Activated CD8-positive, alpha-beta memory T cell treated with anti-CD3 and anti-CD28 coated beads for 1 hour (primary cell): ENCODE results near the gene DLGAP1.
"Not testable (repeated sequence)": the region's sequence is repeated elsewhere in the genome, so short reads cannot be mapped to it uniquely, and the experiment has no call there.

ENCODE experiments used
- DNase-seq, 2 donors: peaks; one replicate each; pipeline ENCODE4 v3.0.0-alpha.2; 2020; ENCODE audit warnings: low read depth in 1 of 2; ENCODE audit errors: extremely low read depth in 1 of 2

Gene DLGAP1

GRCh38 chr18:4391859-4392258 lies 63.2 kb downstream of the DLGAP1 start:
- no peak for DNase-seq

GRCh38 chr18:4385876-4386275 lies 69.2 kb downstream of the DLGAP1 start:
- DNase-seq: no peak

- DNase-seq: no peak
These were observed 70.2 kb downstream of the DLGAP1 start for GRCh38 chr18:4384932-4385331.

GRCh38 chr18:4374564-4374963 lies 80.5 kb downstream of the DLGAP1 start:
- DNase-seq: no peak

- DNase-seq: no peak
These were observed 85.4 kb downstream of the DLGAP1 start for GRCh38 chr18:4369705-4370104.

- no peak for DNase-seq
These were observed 94.8 kb downstream of the DLGAP1 start for GRCh38 chr18:4360221-4360715.

GRCh38 chr18:4358618-4359017 lies 96.5 kb downstream of the DLGAP1 start:
- no peak for DNase-seq

GRCh38 chr18:4357579-4357978 lies 97.5 kb downstream of the DLGAP1 start:
- DNase-seq: no peak

GRCh38 chr18:4356929-4357328 lies 98.2 kb downstream of the DLGAP1 start:
- no peak for DNase-seq

- DNase-seq: no peak
These were observed 101.2 kb downstream of the DLGAP1 start for GRCh38 chr18:4353853-4354418.

- no peak for DNase-seq
These were observed 102.2 kb downstream of the DLGAP1 start for GRCh38 chr18:4352746-4353551.

GRCh38 chr18:4351005-4351404 lies 104.1 kb downstream of the DLGAP1 start:
- DNase-seq: no peak

- no peak for DNase-seq
These were observed 119.7 kb downstream of the DLGAP1 start for GRCh38 chr18:4335386-4335785.

GRCh38 chr18:4333043-4333442 lies 122.1 kb downstream of the DLGAP1 start:
- no peak for DNase-seq

GRCh38 chr18:4319738-4320677 lies 135.1 kb downstream of the DLGAP1 start:
- DNase-seq: no peak

- DNase-seq: no peak
These were observed 136.8 kb downstream of the DLGAP1 start for GRCh38 chr18:4318311-4318710.

- not testable (repeated sequence) for DNase-seq
These were observed 143.2 kb downstream of the DLGAP1 start for GRCh38 chr18:4311945-4312344.

GRCh38 chr18:4311136-4311535 lies 144.0 kb downstream of the DLGAP1 start:
- no peak for DNase-seq

GRCh38 chr18:4309227-4309626 lies 145.9 kb downstream of the DLGAP1 start:
- DNase-seq: no peak

GRCh38 chr18:4308576-4308975 lies 146.5 kb downstream of the DLGAP1 start:
- DNase-seq: no peak

GRCh38 chr18:4299395-4299794 lies 155.7 kb downstream of the DLGAP1 start:
- no peak for DNase-seq
